ENCODE measurements around the gene DAP3.
"Not testable (repeated sequence)": the region's sequence is repeated elsewhere in the genome, so short reads cannot be mapped to it uniquely, and the experiment has no call there.

The DAP3 gene

GRCh38 chr1:155687705-155688323, 1.1 kb upstream of the DAP3 start:
- not testable (repeated sequence) for DNase-seq

DNA sequence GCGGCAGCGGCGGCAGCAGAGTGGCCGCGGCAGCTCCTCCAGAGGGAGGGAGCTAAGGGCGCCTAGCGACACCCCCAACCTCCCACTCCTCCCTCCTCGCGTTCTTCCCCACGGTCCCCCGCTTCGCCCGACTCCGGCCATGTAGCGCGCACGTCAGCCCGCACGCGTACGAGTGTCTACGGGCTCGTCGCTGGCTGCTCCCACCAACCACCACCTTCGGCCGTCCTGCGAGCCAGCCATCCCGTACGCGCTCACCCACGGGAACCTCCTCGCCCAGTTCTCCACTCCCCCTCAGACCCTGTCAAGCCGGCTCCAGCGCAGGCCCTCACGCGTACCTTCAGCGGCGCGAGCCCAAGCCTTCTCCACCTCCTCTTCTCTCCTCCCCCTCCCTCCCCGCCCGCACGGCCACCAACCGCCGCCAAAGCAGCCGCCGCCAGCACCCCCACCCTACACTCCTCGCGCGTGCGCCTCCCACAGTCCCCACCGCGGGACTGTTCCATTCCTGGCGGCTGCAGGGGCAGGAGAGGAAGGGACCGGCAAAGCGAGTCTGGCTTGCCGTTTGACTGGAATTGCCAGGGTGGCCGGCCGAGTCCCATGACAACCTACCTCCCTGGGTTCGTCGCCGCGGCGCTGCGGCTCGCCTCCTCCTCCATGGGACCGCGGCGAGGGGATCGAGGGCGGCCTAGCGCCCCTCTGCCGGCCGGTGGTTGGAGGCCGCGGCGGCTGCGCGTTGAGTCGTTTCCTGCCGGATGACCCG, 389 bp upstream of the DAP3 start, which contains the start of gene YY1AP1:
YY1AP1 (minus strand) TSS at position 451 of the 757 bp plus-strand sequence. CDS start 8,338 bp downstream, outside the sequence.
- peak; percentile 84 to 87 for DNase-seq

DNA sequence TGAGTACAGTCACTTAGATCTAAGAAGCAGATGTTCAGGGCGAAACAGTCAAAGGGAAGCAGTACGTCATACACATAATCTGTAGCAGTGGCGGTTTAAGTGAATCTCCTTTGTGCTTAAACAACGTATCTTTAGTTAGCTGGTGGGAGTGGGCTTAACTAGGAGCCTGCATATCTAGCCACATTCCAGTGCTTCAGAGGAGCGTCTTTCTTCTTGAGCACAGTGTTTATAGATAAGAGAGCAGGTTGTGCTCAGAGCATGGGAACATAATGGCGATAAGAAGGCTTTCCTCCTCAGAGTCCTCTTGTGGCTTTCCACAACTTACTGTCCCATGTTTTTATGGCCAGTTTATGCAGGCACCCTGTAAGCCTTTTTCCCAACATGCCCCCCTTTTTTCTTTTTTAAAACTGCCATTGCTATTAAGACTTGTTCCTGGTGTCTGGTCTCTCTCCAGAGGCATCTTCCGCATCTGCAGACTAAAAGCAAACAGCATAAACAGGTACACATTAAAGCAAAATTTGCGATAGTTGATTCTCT, 3.2 kb downstream of the DAP3 start:
- DNase-seq: no peak

- no peak for DNase-seq
These were observed 5.3 kb downstream of the DAP3 start for GRCh38 chr1:155694167-155694566.

- no peak for DNase-seq
These were observed 6.2 kb downstream of the DAP3 start for GRCh38 chr1:155695072-155695471.

GRCh38 chr1:155695608-155696007, 6.7 kb downstream of the DAP3 start:
- DNase-seq: no peak

DNA sequence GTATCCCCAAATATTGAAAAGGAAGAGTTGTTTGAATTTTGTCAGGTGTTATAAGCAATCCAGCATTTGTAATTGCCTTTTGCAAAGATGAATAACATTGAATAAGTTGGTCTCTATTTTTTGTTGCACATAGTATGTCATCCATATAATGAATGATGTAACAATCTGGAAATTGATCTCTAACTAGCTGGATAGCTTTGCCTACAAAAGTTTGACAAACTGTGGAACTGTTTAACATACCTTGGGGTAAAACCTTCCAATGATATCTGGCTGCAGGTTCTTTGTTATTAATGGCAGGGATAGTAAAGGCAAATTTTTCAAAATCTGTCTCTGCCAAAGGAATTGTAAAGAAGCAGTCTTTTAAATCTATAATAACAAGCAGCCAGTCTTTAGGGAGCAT, 7.6 kb downstream of the DAP3 start:
- no peak for DNase-seq

- no peak for DNase-seq
These were observed 8.2 kb downstream of the DAP3 start for GRCh38 chr1:155697046-155697445.

GRCh38 chr1:155697616-155698015, 8.7 kb downstream of the DAP3 start:
- DNase-seq: not testable (repeated sequence)

DNA sequence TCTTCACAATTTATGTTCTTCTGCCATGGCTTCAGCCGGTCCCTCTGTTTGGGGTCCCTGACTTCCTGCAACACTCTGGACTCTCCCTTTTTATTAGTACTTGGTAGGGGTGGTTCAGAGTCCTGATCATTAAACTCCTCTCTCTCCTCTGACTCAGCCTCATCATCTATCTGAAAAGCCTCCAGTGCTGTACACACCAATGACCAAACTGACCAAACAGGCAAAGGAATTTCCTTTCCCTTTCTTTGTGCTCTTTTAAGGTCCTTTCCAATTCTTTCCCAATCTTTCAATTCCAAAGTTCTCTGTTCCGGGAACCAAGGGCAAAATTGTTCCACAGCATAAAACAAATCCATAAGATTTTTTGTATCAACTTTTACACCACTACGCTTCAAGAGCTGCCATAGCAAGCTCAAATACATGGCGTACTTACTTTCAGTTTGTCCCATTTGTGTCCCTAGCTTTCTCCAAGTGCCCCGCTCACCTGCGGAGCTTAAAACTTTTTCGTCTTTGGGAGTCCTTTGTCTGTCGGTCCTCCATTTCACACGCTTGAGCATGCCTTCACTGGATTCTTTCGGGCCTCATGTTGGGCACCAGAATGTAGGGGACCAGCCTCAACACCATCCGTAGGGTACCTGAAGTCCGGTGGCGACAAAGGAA, 9.6 kb downstream of the DAP3 start:
- DNase-seq: no peak

- not testable (repeated sequence) for DNase-seq
These were observed 10.2 kb downstream of the DAP3 start for GRCh38 chr1:155699062-155699461.

DNA sequence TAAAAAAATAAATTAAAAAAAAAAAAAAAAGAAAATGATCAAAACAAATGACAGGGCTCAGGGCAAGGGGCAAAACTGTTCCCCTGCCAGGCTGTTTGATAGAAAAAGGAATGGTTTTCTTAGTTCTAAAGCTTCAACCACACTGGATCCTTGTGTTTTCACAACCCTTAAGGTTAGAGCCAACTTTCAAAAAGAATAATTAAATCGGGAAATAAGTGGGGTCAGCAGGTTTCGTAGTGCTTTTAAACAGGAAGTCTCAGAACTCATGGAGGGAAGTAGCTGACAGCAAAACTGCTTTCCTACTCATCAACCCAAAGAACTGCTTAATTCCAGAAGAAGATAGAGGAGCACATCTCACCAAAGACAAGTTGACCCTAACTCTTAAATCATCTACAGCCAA, 12.8 kb downstream of the DAP3 start:
- not testable (repeated sequence) for DNase-seq

GRCh38 chr1:155703216-155703615, 14.3 kb downstream of the DAP3 start:
- no peak for DNase-seq

DNA sequence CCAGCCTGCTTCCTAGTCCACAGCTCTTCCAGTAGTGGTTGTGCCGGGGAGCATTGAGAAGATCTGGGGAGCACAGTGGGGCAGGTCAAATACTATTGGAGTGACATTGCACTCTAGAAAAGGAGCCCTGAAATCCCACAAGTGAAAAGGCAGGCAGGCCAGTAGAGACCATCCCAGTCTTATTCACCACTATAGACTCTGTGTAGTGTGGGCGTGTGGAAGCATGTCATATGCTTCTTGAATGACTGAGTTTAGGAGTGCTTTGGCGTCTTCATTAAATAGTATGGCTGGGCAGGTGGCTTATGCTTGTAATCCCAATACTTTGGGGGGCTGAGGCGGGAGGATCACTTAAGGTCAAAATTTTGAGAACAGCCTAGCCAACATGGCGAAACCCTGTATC, 15.5 kb downstream of the DAP3 start:
- not testable (repeated sequence) for DNase-seq

DNA sequence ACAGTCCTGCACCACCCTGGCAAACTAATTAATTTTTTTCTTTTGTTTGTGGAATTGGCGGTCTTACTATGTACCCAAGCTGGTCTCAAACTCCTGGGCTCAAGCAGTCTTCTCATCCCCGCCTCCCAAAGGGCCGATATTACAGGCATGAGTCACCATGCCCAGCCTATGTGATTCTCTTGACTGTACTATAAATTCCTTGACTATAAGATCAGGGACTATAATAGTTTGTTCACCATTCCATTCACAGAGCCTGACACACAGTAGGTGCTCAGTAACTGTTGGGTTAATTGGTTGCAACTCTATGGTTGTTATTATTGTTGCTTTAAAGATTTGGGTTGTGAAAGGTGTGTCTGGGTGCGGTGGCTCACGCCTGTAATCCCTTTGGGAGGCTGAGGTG, 17.2 kb downstream of the DAP3 start:
- DNase-seq: no peak

DNA sequence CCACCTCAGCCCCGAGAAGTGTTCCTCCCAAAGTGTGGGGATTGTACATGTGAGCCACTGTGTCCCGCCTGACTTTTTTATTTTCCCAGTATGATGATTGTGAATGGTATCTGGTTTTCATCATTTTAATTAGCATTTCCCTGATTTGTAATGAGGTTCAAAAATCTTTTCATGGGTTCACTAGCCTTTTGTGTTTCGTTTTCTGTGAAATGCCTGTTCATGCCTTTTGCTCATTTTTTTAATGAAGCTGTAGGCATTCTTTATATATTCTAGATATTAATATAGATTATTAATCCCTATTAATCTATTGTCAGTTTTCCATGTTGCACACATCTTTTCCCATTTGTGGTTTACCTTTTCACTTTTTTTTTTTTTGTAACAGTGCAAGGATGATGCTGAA, 20.5 kb downstream of the DAP3 start:
- DNase-seq: no peak

DNA sequence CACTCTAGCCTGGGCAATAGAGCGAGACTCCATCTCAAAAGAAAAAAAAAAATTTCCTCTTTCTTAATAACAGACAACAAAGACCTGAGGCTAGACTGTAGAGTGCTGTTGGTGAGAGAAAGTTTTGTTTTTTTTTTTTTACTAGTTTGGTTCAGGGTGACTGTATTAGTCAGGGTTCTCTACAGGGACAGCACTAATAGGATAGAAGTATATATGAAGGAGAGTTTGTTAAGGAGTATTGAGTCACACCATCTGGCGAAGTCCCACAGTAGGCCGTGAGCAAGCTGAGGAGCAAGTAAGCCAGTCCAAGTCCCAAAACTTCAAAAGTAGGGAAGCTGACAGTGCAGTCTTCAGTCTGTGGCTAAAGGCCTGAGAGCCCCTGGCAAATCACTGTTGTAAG, 22.6 kb downstream of the DAP3 start:
- DNase-seq: not testable (repeated sequence)

DNA sequence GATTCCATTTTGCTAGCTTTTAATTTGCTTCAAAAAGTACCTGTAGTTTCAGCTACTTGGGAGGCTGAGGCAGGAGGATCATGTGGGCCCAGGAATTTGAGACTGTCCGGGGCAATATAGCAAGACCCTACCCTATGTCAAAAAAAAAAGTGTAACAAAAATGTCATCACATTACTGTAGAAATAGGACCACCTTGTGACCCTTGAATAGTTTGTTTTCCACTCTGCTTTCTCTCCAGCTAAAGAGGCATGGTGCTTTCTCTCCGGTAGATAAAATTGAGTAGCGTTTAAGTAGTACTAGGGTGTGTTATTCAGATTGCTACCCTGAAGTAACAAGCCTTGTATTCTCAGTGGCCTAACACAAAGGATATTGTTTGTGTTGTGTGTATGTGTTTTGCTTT, 23.7 kb downstream of the DAP3 start:
- DNase-seq: not testable (repeated sequence)

DNA sequence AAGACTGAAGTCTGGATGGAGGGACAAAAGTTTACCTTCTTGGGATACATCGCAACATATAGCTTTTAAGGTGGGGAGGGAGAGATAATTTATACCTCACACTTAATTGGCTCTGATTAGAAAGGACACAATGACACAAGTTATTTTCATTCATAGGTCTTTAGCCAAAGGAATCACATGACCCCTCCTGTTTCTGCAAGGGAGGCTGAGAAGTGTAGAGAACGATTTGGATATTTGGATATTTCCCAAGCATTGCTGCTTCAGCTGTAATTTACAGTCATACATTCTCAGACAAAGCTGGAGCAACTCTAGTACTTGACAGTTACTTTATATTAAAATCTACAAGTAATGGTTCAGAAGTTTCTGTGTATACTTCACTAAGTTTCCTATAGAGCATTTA, 24.2 kb downstream of the DAP3 start:
- DNase-seq: no peak

GRCh38 chr1:155715056-155715455, 26.2 kb downstream of the DAP3 start:
- not testable (repeated sequence) for DNase-seq

DNA sequence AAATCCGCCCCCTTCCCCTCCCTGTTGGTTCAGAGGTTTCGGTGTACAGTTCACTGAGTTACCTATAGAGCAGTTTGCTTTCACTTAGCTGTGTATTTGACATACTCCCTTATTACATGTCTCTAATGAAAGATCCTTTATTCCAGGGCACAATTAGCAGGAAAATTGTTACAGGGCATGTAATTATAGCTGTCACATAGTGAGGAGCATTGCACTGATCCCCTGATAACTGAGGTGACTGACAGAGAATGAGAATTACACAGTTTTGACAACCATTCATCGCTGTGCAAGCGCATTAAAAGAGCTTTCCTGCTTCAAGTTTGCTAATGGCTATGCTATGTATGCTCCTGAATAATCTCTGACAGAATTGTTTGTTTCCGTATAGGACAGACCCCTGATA, 26.9 kb downstream of the DAP3 start:
- DNase-seq: no peak

GRCh38 chr1:155717041-155717440, 28.1 kb downstream of the DAP3 start:
- no peak for DNase-seq

GRCh38 chr1:155718524-155719115, 29.7 kb downstream of the DAP3 start:
- not testable (repeated sequence) for DNase-seq
